Measurements from ENCODE around the gene PAK1.

Gene PAK1

DNA sequence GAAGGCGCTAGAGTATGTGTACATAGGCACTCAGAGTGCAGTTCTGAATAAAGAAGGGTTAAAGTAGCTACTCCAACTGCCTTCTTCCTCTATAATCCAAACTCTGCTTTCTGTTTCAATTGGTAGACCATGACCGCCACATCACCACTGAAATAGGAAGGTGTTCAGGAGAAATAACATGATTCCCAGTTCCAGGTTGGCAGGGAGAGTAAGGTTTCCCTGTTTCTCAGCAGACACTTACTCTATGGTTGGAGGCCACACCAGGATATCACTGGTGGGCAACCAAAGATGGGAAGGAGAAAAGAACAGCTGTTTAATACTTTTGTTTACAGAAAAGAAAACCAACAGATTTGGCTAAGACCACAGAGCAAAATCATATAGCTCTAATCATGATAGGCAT is 37.9 kb downstream of the PAK1 start:
- DNase-seq = no peak

DNA sequence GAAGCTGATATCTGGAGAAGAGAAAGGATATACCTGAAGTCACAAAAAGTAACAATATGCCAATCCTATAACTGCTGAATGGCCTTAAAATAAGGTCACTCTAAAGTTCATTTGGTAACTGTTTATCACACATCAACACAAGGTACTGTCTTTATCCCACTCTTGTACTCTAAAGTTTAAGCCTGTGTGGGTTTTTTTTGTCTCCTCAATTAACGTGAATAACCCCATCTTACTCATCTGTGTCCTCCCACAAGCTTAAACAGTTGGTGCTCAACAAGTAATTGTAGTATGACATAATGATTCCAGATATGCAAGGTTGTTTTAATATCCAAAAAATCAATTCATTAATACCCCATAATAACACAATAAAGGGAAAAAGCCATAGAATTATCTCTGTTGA is 42.1 kb downstream of the PAK1 start:
- no peak for DNase-seq

DNA sequence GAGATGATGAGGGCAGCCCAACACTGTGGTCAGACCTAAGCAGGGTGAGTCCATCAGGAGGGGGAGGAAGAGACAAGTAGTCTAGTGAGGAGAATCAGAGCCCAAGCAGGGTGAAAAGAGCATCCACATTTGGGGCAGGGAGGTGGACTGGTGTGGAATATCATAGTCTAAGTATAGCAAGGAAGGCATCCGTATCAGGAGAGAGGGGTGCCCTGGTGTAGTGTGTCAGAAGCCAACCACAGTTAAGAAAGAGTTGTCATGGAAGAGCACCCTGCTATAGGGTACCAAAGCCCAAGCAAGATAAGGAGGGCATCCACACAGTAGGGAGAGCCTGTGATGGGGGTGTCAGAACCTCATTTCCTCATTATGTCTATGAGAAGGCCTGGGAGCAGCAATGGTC is 45.3 kb downstream of the PAK1 start:
- DNase-seq = no peak

DNA sequence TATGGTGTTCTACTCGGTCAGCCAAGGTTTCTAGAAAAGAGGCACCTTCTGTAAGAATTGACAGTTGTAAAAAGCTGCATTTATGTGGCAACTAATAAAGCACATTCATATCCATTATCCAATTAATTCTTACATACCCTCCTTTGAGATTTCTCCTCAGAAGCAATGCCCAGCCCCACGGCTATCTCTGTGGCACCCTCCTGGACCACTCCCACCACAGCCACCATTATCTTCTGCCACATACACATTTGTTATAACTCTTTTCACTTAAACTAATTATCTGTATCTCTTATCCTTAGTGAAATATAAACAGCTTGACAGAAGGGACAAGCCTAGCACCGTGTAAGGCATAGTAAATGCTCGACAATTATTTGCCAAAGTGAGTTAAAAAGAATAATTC is 48.5 kb downstream of the PAK1 start:
- DNase-seq = no peak

DNA sequence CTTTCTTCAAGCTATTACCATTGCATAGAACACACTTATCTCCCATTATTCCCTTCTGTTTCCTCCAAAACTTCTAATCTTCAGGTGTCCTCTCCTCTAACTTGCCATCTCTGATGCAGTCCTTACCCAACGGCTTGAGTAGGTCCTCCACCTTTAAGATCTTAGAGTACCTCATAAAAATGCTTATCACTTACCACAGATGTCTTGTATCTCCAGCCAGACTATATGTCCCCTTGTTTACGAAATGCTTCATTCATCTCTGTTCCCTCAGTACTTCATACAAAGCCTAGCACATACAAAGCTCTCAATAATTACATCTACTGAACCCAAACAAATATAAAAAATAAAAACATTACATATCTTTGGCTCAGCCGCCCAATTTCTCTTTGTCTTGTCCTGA is 49.2 kb downstream of the PAK1 start:
- DNase-seq = no peak

DNA sequence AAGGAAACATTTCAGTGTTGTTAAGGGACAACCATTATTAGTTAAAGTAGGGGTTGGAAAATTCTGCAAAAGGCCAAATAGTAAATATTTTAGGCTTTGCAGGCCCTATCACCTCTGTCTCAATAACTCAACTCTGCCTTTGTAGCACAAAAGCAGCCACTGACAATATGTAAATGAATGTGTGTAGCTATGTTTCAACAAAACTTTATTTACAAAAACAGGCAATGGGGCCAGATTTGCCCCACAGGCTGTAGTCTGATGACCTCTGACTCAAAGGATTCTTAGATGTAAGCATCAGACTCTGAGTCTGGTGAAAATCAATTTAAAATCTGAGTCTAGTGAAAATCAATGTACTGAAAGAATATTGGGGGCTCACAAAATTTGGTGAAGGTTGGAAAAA is 50.3 kb downstream of the PAK1 start:
- DNase-seq = no peak

DNA sequence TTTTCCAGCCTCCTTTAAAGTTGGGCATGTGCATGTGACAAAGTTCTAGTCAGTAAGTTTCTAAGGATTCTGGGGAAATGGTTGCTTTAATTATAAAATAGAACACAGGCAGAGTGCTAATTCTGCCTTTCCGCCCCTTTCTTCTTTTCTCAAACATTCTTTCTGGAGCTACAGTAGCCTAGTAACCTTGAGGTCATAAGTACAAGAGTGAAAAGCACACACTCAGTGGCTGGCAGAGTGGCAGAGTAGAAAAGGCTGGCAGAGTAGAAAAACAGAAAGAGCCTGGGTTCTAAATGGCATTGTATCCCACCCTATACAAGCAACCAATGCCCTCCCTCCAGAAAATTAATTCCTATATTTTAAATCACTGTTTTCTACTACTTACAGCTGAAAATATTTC is 51.2 kb downstream of the PAK1 start:
- DNase-seq = no peak

DNA sequence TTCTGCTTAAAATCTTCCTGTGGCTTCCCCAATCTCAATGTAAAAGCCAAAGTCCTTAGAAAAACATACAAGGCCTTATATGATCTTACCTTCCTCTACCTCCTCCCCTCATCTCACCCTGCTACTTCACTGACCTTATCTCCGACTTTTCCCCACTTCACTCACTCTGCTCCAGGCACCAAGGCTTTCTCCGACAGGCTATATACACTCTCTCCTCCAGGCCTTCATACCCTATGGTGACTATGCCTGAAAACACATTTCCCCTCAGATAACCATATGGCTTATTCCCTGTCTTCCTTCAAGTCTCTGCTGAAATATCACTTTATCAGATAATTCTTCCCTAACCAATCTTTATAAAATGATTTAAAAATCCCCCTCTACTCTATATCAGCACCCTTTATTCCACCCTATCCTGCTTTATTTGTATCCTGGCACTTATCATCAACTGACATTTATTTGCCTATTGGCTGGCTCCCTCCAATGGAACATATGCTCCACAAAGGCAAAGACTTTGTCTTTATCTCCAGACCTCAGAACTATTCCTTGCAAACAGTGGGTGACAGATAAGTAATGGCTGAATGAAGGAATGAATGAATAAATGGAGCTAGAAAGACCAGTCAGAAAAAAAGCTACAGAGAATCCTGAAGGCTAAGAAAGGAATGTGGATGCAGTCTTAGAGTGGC is 52.7 kb downstream of the PAK1 start:
- DNase-seq = no peak

DNA sequence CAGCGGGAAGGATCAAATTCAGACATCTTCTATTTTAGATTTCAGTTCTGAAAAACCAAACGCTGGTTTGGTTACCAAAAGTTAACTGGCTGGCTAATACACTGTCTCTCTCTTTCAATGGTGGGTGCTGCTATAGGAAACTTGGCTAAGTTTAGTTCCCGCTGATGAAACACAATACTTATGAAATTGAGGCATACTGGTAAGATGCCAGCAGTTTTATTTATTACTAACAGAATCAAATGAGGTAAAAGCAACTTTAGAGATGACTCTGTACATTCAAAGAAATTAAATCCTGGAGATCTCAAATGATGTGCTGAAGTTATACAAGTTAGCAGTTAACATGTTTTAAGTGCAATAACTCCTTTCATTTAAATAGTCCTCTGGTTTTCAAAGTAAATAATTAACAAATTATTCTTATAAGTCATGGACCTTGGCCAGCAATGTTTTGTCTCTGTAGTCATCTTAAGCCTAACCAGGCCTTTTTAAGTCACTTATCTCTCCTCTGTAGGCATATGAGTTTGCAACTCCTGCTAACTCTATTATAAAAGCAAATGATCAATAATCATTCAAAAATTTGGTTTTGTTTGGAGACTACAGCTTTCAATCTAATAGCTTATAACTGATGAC is 54.8 kb downstream of the PAK1 start:
- DNase-seq = no peak

DNA sequence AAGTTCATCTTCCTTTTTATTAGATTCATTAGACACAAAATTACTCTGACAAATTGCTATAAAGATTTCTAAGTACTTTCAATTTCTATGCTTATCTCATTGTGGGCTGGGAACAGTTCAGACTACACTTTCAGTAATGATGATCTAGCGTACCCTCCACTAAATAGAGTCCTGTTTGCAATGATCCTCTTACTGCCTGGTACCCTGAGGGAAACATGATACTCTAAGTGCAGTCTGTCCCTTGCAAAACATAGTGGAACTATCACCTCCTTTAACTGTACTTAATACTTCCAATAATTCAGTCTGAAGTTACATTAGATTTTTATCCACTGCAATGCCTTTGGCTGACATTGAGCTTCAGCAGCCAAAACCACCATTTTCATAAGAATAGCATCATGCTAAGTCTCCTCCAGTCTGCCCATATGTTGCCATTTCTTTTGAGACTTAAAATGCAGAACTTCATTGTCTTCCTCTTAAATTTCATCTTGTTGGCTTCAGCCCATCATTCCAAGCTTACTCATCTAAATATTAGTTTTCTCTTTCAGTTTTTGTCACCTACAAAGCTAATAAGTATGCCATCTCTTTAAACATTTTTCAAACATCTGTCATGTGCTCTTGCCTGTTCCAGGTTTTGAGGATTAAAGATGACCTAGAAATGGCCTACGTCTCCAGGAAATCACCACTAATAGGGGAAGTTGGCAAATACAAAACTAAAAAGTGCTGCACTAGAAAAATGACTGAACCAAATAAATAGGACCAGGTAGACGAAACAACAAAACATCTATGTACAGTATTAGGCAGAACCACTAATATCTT is 55.5 kb downstream of the PAK1 start:
- DNase-seq = no peak

DNA sequence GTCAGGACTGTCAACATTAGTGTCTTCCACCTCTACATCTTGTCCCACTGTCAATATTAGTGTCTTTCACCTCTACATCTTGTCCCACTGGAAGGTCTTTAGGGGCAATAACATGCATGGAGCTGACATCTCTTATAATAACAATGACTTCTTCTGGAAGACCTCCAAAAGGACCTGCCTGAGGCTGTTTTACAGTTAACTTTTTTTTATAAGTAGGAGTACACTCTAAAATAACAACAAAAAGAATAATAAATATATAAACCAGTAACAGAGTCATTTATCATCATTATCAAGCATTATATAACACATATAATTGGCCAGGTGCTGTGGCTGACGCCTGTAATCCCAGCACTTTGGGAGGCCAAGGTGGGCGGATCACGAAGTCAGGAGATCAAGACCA is 57.5 kb downstream of the PAK1 start:
- DNase-seq = no peak

DNA sequence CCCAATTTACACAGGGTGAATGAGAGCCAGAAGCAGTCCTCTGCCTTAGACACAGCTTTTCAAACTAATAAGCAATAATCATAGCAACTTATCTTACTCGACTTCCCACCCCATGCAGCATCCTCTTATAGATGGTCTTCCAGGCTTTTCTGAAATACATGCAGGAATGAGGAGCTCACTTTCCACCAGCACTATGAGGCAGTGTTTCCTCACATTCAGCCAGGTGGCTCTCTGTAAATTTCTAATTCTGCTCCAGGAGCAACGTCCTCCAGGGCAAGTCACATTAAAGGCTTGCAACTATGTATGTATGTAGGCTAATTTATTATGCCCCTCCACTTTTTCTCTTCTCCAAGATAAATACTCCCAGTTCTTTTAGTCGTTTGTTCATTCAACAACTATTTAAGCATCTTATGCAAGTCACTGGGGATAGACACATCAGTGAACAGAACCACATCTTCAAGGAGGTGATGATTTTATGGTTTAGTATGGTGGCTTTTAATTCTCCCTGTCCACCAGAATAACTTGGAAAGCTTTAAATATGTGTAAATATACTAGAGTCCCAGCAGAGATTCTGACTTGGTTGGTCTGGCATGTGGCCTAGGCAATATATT is 59.9 kb downstream of the PAK1 start:
- DNase-seq = no peak

DNA sequence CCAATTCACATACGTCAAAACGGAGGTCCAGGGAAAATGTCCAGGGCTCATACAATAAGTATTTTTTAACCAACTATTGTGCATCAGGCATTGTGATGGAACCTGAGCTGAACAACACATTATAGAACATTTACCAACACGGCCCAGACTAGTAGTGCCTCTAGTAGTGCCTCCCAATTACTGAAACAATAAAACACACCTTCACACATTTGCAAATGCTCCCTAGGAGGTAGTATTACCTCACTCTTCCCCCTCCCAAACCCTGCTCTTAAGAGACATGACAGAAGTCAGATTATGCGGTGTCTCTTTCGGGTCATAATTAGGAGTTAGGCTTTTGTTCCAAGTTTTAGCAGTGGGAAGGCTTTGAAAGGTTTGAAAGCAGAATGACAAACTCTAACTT is 61.1 kb downstream of the PAK1 start:
- DNase-seq = no peak

DNA sequence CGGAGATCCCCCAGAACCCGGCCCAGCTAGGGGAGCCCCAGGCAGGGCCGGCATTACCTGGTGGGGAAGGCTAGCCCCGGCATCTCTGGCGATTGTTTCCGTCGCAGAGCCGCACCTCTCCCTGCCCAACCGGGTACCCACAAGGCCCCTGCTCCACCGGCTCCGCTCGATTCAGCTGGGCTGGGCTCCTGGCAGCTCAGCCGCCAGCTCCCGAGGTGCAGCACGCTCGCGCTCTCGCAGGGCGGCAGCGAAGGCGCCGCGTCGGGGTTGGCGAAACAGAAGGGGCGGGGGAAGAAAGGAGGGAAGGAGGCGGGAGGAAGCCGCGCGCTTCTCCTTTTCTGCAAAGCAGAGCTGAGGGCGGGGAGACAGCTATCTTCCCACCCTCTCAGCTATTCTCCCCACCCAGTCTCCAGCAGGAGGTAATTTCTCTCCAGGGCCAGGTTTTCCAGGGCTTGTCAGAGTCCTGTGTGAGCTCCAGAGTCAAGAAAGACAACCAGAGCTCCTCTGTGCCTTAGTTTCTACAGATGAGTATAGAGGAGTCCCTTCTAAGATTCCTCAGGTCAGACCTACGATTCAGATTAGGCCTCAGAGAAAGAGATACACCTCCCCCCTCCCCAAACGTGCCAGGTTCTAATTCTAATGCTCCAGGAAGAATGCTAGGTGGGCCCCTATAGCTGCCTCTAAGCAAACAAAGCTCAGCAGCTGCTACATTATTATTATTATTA is 62.0 kb downstream of the PAK1 start:
- DNase-seq = no peak

DNA sequence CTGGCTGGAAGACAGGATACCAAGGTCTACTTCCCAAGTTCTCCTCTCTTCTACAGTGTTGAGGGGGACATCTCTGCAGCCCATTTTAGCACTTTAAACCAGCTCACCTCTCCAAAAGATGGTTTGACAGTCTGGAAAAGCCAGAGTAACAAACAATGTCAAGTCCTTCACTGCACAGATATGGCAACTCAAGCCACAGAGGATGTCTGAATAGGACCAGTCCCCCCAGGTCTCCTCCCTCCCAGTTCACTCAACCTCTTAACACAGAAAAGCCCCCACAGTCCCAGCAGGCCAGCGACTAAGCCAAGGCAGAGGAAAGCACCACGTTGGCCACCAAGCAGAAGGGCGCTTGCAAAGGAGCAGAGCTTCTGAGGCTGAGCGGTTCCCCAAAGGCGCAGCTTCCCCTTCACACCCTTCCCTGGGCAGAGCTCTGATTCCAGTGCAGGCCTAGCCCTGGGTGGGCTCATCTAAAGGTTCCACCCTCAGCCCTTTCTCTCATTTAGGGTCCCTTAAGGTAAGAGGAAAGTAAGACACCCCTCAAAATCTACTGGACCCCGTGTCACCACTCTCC is 62.7 kb downstream of the PAK1 start:
- no peak for DNase-seq

DNA sequence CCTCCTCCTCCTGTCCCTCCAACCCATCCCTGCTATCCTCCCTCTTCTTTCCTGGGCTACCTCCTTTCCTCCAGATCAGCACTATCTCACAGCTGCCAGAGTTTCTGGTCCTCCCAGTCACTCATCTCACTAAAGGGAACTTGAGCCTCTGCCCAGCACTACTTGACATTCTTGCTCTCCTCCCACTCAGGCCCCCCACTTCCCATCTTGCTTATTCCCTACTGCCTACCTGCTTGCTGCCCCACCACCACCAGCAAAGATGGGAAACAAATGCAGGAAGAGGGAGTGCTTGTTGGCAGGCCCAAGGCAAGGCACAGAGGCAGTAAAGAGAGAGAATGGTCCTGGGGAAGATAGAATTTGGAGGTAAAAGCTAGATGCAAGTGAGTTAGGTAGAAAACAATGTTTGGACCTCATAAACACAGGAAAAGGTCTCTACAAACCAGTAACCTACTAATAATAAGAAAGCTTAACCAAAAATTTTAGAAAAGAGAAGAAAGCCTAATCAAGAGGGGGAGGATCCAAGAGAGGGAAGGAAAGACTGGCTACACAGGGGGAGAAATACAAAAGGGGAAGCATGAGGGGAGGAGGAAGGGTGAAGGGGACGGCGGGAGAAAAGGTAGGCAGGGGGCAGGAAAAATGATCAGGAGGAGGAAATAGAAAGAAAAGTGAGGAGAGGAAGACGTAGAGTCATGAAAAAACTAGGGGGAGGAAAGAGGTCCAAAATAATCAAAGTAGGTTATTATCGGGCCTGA is 63.6 kb downstream of the PAK1 start:
- DNase-seq = no peak

DNA sequence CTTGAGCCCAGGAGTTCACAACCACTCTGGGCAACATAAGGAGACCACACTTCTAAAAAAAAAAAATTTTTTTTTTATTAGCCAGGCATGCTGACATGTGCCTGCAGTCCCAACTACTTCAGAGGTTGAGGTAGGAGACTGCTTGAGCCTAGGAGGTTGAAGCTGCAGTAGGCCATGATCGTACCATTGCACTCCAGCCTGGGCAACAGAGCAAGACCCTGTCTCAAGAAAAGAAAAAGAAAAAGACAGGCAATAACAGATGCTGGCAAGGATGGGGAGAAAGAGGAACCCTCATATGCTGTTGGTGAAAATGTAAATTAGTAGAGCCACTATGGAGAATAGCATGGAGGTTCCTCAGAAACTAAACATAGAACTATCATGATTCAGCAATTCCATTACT is 64.8 kb downstream of the PAK1 start:
- DNase-seq = no peak

DNA sequence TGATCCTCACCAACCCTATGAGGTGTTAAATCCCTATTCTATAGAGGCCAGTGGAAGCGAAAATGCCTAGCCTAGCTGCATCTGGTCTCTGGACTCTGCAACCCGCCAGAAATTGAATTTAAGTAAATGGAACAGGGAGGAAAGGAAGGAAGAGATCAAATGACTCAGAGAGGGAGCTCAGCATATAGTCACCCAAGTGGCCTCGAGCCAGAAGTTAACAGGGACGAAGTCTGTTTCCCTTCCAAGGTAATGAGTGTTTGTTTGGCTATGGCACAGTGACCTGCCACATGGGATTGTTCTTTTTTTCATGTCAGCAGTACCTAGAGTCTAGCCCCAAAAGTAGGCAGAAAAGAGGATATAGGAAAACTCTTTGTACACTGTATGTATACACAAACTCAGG is 66.3 kb downstream of the PAK1 start:
- DNase-seq = peak; percentile 56 to 89

DNA sequence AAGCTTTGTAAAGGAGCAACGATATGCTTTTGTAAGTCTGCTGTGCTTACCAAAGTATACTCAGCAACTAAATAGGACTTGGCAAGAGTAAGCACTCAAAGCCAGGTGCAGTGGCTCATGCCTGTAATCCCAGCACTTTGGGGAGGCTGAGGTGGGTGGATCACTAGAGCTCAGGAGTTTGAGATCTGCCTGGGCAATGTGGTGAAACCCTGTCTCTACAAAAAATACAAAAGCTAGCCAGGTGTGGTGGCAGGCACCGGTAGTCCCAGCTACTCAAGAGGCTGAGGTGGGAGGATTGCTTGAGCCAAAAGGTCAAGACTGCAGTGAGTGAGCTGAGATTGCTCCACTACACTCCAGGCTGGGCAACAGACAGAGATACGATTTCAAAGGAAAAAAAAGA is 67.5 kb downstream of the PAK1 start:
- DNase-seq = peak; percentile 24 to 69

DNA sequence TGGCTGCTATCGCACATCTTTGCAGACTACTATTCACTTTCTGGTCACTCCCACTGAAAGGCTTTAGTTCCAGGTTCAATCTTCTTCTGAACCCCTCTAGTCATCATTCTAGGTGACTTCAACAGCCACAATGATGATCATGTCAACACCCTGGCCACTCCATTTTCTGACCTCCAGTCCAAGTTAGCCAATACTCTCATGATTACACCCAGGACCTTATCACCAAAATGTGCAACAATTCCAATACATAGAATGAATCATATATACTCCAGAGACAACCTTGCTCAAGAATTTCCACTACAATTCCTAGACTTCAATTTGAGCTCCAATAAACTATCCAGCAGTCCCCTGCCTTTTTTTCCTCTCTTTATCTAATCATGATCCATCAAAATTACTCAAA is 70.7 kb downstream of the PAK1 start:
- DNase-seq = no peak

DNA sequence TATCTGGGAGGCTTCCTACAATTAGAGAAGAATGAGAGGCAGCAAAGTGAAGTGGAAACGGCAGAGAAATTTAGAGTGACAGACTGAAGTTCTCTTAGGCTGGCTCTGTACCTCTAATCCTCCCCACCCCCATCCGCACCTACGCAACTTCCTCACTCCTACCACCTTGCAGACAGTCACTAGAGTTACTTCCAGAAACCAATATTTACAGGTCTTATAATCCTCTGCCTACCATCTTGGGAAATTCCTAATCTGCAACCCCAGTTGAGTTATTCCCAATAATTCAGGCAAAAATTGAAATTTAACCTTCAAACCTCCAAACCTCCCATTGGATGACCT is 71.7 kb downstream of the PAK1 start:
- peak in 1 of 2 experiments; percentile 30 for DNase-seq
